ENCODE results near the gene SLX9. TPM values are rescaled to one million over a fixed set of nuclear protein-coding genes. Genes with fewer than 3 reads are reported as not detected.

SLX9 gene
- total RNA-seq, 1 donor from 2014 or later = 33.1 TPM

DNA sequence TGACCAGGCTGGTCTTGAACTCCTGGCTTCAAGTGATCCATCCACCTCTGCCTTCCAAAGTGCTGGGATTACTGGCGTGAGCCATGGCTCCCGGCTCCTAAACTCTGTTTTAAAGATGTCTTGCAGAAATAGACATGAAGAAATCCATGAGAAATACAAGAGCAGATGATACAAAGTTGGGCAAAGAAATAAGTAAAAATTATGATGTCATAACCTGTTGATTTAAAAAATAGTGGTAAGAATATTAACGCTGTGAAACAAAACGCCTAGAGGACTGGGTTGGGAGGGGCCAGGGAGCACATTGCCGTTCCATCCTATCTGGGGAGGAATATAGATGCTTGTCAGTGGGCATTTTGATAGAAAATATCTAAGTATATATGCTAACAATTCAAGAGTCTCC, 17.9 kb upstream of the SLX9 start:
- H3K4me3 Mint-ChIP-seq (ENCODE audit: low read depth) = no peak overlapping the region
- H3K27me3 Mint-ChIP-seq = peaks cover 76% of the 10 kb centered on the region

DNA sequence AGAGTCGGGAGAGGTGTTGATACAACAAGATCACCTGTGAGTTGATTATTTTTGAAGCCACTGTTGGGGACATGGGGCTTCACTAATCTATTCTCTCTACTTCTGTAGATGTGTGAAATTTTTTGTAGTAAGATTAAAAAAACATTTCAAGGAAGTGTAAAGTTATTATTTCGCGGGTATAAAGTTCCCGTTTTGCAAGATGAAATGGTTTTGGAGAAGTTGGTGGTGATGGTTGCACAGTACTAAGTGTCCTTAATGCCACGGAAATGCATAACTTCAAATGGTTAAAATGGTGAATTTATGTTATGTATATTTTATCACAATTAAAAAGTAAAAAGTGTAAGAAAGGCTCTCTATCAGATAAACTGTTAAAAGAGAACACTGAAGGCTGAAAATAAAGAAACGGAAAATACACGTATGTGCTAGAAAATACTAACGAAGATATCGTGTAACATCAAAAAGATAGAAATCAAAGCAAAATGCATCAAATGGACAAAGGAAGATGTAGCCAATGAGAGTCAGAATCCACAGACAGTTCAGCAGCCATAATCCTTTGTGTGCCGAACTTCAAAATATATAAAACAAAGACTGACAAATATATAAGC, 16.2 kb upstream of the SLX9 start:
- no peak overlapping the region for H3K4me3 Mint-ChIP-seq (ENCODE audit: low read depth)
- TF ChIP-seq, protein P1, sequence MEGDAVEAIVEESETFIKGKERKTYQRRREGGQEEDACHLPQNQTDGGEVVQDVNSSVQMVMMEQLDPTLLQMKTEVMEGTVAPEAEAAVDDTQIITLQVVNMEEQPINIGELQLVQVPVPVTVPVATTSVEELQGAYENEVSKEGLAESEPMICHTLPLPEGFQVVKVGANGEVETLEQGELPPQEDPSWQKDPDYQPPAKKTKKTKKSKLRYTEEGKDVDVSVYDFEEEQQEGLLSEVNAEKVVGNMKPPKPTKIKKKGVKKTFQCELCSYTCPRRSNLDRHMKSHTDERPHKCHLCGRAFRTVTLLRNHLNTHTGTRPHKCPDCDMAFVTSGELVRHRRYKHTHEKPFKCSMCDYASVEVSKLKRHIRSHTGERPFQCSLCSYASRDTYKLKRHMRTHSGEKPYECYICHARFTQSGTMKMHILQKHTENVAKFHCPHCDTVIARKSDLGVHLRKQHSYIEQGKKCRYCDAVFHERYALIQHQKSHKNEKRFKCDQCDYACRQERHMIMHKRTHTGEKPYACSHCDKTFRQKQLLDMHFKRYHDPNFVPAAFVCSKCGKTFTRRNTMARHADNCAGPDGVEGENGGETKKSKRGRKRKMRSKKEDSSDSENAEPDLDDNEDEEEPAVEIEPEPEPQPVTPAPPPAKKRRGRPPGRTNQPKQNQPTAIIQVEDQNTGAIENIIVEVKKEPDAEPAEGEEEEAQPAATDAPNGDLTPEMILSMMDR (IDR thresholded peaks at IDR 0.05; ENCODE audit: unreplicated experiment) = no peak
- H3K4me1 Mint-ChIP-seq (ENCODE audit: low read depth) = peaks cover 11% of the 10 kb centered on the region
- DNase-seq (ENCODE audit: low spot score, unreplicated experiment) = no peak
- H3K36me3 Mint-ChIP-seq (ENCODE audit: insufficient read depth) = no peaks in the 10 kb centered on the region
- H3K9me3 Mint-ChIP-seq (ENCODE audit: low read depth) = no peaks in the 10 kb centered on the region
- peaks cover 71% of the 10 kb centered on the region for H3K27me3 Mint-ChIP-seq
- H3K27ac Mint-ChIP-seq = no peak overlapping the region

More for the DNA sequence above, 17.9 kb upstream of the SLX9 start:
- TF ChIP-seq, protein P1 (IDR thresholded peaks at IDR 0.05; ENCODE audit: unreplicated experiment) = no peak
- Mint-ChIP-seq H3K4me1 (ENCODE audit: low read depth) (peaks cover 4% of the 10 kb centered on the region), H3K27ac (no peak overlapping the region), H3K9me3 (ENCODE audit: low read depth) (no peaks in the 10 kb centered on the region), H3K36me3 (ENCODE audit: insufficient read depth) (no peaks in the 10 kb centered on the region)
- DNase-seq (ENCODE audit: low spot score, unreplicated experiment) = no peak

DNA sequence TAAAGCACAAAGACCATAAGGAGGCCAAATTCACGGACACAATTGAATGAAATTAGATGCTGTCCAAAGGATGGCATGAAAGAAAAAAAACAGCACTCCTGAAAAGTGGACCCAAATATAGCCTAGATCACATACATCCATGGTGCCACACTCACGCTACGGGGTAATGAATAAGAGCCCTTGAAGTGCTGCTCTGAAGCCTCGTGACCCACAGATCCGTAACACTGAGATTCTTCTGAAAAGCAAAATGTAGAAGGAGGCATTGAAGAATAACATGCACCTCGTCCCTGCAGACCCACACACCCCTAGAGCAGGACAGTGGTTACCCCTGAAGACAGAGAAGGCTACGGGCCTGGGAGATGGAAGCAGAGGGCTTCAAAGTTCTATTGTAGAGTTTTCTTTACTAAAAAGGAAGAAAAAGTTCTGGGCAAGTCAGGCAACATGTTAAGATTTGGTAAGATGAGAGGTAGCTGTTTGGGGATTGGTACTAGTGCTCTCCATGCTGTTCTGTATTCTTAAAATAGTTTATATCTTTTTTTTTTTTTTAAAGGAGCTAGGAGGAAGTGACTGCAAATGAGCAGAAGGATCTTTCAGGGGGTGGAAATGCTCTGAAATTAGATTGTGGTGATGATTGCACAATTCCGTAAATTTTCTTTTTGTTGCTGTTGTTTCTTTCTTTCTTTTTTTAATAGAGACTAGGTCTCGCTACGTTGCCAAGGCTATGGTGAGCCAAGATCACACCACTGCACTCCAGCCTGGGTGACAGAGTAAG, 15.0 kb upstream of the SLX9 start:
- Mint-ChIP-seq H3K9me3 (ENCODE audit: low read depth) (no peaks in the 10 kb centered on the region), H3K27me3 (peaks cover 75% of the 10 kb centered on the region), H3K4me1 (ENCODE audit: low read depth) (peaks cover 10% of the 10 kb centered on the region), H3K4me3 (ENCODE audit: low read depth) (no peak overlapping the region), H3K36me3 (ENCODE audit: insufficient read depth) (no peaks in the 10 kb centered on the region), H3K27ac (no peak overlapping the region)
- TF ChIP-seq, protein P1 (IDR thresholded peaks at IDR 0.05; ENCODE audit: unreplicated experiment) = no peak
- DNase-seq (ENCODE audit: low spot score, unreplicated experiment) = no peak

DNA sequence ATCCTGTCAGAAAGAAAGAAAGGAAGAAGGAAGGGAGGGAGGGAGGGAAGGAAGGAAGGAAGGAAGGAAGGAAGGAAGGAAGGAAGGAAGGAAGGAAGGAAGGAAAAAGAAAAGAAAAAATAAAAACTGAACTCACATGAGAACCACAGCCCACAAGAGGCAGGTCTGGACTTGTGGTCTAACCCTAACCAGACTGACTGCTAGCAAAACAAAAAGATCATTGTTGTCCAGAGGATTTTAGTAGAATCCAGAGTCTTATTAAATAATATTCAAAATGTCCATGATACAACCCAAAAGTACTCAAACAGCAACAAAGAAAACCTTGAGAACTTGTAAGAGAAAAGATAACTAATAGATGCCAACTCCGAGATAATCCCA, 14.5 kb upstream of the SLX9 start:
- TF ChIP-seq, protein P1 (IDR thresholded peaks at IDR 0.05; ENCODE audit: unreplicated experiment) = no peak
- Mint-ChIP-seq H3K9me3 (ENCODE audit: low read depth) (no peaks in the 10 kb centered on the region), H3K4me3 (ENCODE audit: low read depth) (no peak overlapping the region), H3K36me3 (ENCODE audit: insufficient read depth) (no peaks in the 10 kb centered on the region), H3K27ac (no peak overlapping the region), H3K27me3 (peaks cover 76% of the 10 kb centered on the region), H3K4me1 (ENCODE audit: low read depth) (peaks cover 10% of the 10 kb centered on the region)
- no peak for DNase-seq (ENCODE audit: low spot score, unreplicated experiment)

DNA sequence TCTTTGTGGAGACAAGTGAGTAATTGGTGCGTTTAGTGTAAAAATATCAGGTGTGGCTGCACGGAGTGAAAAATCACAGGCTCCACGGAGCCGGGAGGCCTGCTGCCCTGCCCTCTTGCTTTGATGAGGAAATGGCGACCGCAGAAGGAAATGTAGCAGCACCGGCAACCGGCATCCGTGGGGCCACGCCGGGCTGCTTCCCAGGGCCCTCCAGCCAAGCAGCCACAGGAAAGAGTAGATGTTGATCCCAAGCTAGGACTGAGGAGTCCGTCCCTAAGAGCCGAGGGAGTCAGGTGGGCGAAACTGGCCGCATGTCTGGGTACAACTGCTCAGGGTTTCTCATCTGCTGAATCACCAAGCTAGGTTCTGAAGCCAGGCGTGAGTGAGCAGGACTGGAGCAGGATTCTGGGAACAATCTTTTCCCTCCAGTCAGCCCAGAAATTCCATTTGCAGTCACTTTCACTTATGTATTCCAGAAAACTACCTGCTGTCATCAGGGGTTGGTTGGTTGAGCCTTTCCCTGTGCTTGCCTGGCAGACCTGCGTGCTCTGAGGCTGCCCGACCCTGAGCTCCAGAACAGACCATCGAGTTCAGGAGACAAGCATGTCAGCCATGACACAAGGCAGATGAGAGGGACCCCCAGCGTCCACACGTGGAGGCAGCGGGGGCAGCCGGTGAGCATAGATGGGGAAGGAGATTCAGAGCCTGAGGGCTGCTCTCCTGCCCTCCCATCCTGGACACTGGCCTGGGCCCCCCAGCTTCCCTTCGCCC, 13.3 kb upstream of the SLX9 start:
- Mint-ChIP-seq H3K36me3 (ENCODE audit: insufficient read depth) (no peaks in the 10 kb centered on the region), H3K4me1 (ENCODE audit: low read depth) (peaks cover 10% of the 10 kb centered on the region), H3K27ac (no peak overlapping the region), H3K27me3 (peaks cover 78% of the 10 kb centered on the region), H3K4me3 (ENCODE audit: low read depth) (no peak overlapping the region), H3K9me3 (ENCODE audit: low read depth) (no peaks in the 10 kb centered on the region)
- DNase-seq (ENCODE audit: low spot score, unreplicated experiment) = no peak
- TF ChIP-seq, protein P1 (IDR thresholded peaks at IDR 0.05; ENCODE audit: unreplicated experiment) = no peak
